HepG2 (cell line): ENCODE results near the gene KIAA1614. TPM values are rescaled to one million over a fixed set of nuclear protein-coding genes. Genes with fewer than 3 reads are reported as not detected.

Experiments used
- BORCS8-MEF2B ChIP-seq: sonication (generic); formaldehyde crosslinking; IDR thresholded peaks from 2 replicates; pipeline ENCODE4 v1.8.0; 2022; ENCODE audit warnings: mild to moderate bottlenecking, missing genetic modification reagents
- GFI1 ChIP-seq: sonication (generic); formaldehyde crosslinking; IDR thresholded peaks from 2 replicates; pipeline ENCODE4 v1.5.0; 2020; ENCODE audit warnings: missing genetic modification reagents, mild to moderate bottlenecking, borderline replicate concordance
- HNF4A ChIP-seq: sonication (generic); formaldehyde crosslinking; IDR thresholded peaks from 2 replicates; pipeline ENCODE4 v1.4.0; 2020; ENCODE audit warnings: missing genetic modification reagents
- HNRNPL ChIP-seq: fragments of 200-400 bp; formaldehyde crosslinking; IDR thresholded peaks from 2 replicates; pipeline ENCODE4 v1.6.1; 2017; ENCODE audit warnings: mild to moderate bottlenecking, low read depth, low read length
- PHF21A ChIP-seq: sonication (generic); formaldehyde crosslinking; IDR thresholded peaks from 2 replicates; pipeline ENCODE4 v1.5.0; 2020; ENCODE audit warnings: mild to moderate bottlenecking, missing genetic modification reagents
- PPARG ChIP-seq: conservative IDR thresholded peaks from 2 replicates; pipeline ENCODE4 v1.6.1; 2016; ENCODE audit warnings: missing biosample characterization, missing genetic modification reagents
- RBM39 ChIP-seq: fragments of 200-400 bp; formaldehyde crosslinking; IDR thresholded peaks from one replicate; pipeline ENCODE4 v1.6.1; 2018; ENCODE audit warnings: antibody characterized with exemption, mild to moderate bottlenecking, low read depth, low read length; ENCODE audit not compliant: poor library complexity, severe bottlenecking
- SALL1 ChIP-seq: sonication (generic); formaldehyde crosslinking; IDR thresholded peaks from 2 replicates; pipeline ENCODE4 v1.8.0; 2022; ENCODE audit warnings: mild to moderate bottlenecking, missing genetic modification reagents
- SP5 ChIP-seq: IDR thresholded peaks from 2 replicates; pipeline ENCODE4 v1.6.1; 2016; ENCODE audit warnings: low read depth, borderline replicate concordance
- SPEN ChIP-seq: sonication (generic); formaldehyde crosslinking; IDR thresholded peaks from 2 replicates; pipeline ENCODE4 v1.5.1; 2020; ENCODE audit warnings: low read depth, mild to moderate bottlenecking, missing genetic modification reagents
- SRSF4 ChIP-seq: fragments of 200-400 bp; formaldehyde crosslinking; IDR thresholded peaks from one replicate; pipeline ENCODE4 v1.6.1; 2018; ENCODE audit warnings: mild to moderate bottlenecking, low read depth, low read length, moderate library complexity; ENCODE audit not compliant: poor library complexity, severe bottlenecking
- TCF12 ChIP-seq, 2 experiments: fragments of 450-650 bp in 1 of 2; sonication (generic) in 1 of 2; formaldehyde crosslinking in 1 of 2; IDR thresholded peaks; 2 replicates each; pipeline versions ENCODE4 v1.6.1 to v1.8.0; 2017 to 2022; ENCODE audit warnings: antibody characterized with exemption in 1 of 2, mild to moderate bottlenecking in 1 of 2, missing genetic modification reagents in 1 of 2, moderate library complexity in 1 of 2
- ZFP41 ChIP-seq: sonication (generic); formaldehyde crosslinking; IDR thresholded peaks from 2 replicates; pipeline ENCODE4 v1.4.0; 2020; ENCODE audit warnings: mild to moderate bottlenecking, missing genetic modification reagents, borderline replicate concordance
- ZNF607 ChIP-seq: sonication (generic); formaldehyde crosslinking; IDR thresholded peaks from 2 replicates; pipeline ENCODE4 v1.5.1; 2020; ENCODE audit warnings: missing genetic modification reagents, mild to moderate bottlenecking, borderline replicate concordance
- polyA plus RNA-seq, 8 experiments: library from polyadenylated mRNA; depleted of rRNA in 3 of 8; stranded (reverse) in 7 of 8; unstranded in 1 of 8; fragments of >200 nt; fragmentation: Illumina TruSeq in 4 of 8; extraction: Trizol in 4 of 8; gene quantifications; 2 replicates each; pipeline versions ENCODE4 v1.2.1 to v1.2.3, GENCODE V29; 2011 to 2016; ENCODE audit warnings: low read depth in 4 of 8, missing spikeins in 1 of 8, mixed read lengths in 1 of 8; ENCODE audit not compliant: insufficient read depth in 1 of 8
- total RNA-seq, 5 experiments: library from RNA; depleted of rRNA; stranded (reverse); fragments of >200 nt; fragmentation: Illumina TruSeq; extraction: Trizol; gene quantifications; 2 replicates each; pipeline ENCODE4 v1.2.3, GENCODE V29; 2016; ENCODE audit warnings: low read depth in 1 of 5
- TF ChIP-seq, protein P1 (sequence below): sonication (generic); formaldehyde crosslinking; IDR thresholded peaks from 2 replicates; pipeline ENCODE4 v1.9.0; 2021; ENCODE audit warnings: mild to moderate bottlenecking, missing genetic modification reagents
- TF ChIP-seq, protein P2 (sequence below): sonication (generic); formaldehyde crosslinking; IDR thresholded peaks from 2 replicates; pipeline ENCODE4 v1.8.0; 2022; ENCODE audit warnings: low read depth, missing genetic modification reagents
- TF ChIP-seq, protein P3 (sequence below): sonication (generic); formaldehyde crosslinking; IDR thresholded peaks from 2 replicates; pipeline ENCODE4 v1.5.1; 2020; ENCODE audit warnings: mild to moderate bottlenecking, missing genetic modification reagents, moderate library complexity

The KIAA1614 gene
- total and polyA plus RNA-seq, 2 of the 13 experiments (the other 11 are each of a cell fraction or from before 2014, with no cell fraction given): 0.15 to 0.77 TPM

DNA sequence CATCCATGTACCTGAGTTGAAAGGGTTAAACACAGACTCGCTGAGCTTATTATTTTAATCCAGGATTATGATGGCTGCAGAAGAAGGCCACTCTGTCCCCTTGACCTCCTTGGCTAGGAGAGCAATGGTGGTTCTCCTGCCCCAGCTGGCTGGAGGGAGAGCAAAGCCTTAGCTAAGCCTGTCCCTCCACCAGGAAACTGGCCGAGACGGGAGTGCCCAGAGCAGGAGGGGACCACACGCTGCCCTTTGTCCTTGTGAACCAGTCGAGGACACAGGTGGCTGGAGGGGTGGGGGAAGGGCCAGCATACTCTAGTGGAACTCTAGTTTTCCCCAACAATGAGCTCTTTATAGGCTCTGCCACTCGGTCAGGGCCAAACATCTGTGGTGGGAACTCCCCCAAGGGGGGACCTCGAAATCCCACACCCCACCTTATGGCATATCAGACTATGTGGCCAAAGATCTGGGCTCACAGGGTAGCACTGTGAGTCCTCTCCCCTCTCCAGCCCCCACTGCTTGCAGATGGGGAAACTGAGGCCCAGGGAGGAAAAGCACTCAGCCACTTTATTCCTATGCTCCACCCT lies 12.9 kb downstream of the KIAA1614 start (continued):
- TF ChIP-seq, protein P1, sequence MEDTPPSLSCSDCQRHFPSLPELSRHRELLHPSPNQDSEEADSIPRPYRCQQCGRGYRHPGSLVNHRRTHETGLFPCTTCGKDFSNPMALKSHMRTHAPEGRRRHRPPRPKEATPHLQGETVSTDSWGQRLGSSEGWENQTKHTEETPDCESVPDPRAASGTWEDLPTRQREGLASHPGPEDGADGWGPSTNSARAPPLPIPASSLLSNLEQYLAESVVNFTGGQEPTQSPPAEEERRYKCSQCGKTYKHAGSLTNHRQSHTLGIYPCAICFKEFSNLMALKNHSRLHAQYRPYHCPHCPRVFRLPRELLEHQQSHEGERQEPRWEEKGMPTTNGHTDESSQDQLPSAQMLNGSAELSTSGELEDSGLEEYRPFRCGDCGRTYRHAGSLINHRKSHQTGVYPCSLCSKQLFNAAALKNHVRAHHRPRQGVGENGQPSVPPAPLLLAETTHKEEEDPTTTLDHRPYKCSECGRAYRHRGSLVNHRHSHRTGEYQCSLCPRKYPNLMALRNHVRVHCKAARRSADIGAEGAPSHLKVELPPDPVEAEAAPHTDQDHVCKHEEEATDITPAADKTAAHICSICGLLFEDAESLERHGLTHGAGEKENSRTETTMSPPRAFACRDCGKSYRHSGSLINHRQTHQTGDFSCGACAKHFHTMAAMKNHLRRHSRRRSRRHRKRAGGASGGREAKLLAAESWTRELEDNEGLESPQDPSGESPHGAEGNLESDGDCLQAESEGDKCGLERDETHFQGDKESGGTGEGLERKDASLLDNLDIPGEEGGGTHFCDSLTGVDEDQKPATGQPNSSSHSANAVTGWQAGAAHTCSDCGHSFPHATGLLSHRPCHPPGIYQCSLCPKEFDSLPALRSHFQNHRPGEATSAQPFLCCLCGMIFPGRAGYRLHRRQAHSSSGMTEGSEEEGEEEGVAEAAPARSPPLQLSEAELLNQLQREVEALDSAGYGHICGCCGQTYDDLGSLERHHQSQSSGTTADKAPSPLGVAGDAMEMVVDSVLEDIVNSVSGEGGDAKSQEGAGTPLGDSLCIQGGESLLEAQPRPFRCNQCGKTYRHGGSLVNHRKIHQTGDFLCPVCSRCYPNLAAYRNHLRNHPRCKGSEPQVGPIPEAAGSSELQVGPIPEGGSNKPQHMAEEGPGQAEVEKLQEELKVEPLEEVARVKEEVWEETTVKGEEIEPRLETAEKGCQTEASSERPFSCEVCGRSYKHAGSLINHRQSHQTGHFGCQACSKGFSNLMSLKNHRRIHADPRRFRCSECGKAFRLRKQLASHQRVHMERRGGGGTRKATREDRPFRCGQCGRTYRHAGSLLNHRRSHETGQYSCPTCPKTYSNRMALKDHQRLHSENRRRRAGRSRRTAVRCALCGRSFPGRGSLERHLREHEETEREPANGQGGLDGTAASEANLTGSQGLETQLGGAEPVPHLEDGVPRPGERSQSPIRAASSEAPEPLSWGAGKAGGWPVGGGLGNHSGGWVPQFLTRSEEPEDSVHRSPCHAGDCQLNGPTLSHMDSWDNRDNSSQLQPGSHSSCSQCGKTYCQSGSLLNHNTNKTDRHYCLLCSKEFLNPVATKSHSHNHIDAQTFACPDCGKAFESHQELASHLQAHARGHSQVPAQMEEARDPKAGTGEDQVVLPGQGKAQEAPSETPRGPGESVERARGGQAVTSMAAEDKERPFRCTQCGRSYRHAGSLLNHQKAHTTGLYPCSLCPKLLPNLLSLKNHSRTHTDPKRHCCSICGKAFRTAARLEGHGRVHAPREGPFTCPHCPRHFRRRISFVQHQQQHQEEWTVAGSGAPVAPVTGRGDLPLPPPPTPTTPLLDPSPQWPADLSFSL (CRISPR knock-in tag): 0 out of 2 replicates have a peak, but pooled peaks have one; percentile 22
- peak; percentile 82 for TF ChIP-seq PHF21A (CRISPR knock-in tag)
- no peak for TF ChIP-seq TCF12 (IDR thresholded peaks at IDR 0.05)
- peak; percentile 62; the same call in 1 of the 2 replicates for TF ChIP-seq TCF12 (CRISPR knock-in tag; IDR thresholded peaks at IDR 0.05)
- no peak for TF ChIP-seq ZFP41 (CRISPR knock-in tag)
- TF ChIP-seq, protein P2, sequence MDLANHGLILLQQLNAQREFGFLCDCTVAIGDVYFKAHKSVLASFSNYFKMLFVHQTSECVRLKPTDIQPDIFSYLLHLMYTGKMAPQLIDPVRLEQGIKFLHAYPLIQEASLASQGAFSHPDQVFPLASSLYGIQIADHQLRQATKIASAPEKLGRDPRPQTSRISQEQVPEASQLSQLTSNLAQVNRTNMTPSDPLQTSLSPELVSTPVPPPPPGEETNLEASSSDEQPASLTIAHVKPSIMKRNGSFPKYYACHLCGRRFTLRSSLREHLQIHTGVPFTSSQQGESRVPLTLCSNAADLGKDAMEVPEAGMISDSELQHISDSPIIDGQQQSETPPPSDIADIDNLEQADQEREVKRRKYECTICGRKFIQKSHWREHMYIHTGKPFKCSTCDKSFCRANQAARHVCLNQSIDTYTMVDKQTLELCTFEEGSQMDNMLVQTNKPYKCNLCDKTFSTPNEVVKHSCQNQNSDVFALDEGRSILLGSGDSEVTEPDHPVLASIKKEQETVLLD (CRISPR knock-in tag): no peak
- no peak for TF ChIP-seq RBM39
- TF ChIP-seq HNRNPL: 0 out of 2 replicates have a peak, but pooled peaks have one; percentile 53
- peak; percentile 89 for TF ChIP-seq HNF4A (CRISPR knock-in tag)
- TF ChIP-seq SP5 (CRISPR knock-in tag): peak; percentile 69
- TF ChIP-seq SPEN (CRISPR knock-in tag): no peak
- TF ChIP-seq, protein P3, sequence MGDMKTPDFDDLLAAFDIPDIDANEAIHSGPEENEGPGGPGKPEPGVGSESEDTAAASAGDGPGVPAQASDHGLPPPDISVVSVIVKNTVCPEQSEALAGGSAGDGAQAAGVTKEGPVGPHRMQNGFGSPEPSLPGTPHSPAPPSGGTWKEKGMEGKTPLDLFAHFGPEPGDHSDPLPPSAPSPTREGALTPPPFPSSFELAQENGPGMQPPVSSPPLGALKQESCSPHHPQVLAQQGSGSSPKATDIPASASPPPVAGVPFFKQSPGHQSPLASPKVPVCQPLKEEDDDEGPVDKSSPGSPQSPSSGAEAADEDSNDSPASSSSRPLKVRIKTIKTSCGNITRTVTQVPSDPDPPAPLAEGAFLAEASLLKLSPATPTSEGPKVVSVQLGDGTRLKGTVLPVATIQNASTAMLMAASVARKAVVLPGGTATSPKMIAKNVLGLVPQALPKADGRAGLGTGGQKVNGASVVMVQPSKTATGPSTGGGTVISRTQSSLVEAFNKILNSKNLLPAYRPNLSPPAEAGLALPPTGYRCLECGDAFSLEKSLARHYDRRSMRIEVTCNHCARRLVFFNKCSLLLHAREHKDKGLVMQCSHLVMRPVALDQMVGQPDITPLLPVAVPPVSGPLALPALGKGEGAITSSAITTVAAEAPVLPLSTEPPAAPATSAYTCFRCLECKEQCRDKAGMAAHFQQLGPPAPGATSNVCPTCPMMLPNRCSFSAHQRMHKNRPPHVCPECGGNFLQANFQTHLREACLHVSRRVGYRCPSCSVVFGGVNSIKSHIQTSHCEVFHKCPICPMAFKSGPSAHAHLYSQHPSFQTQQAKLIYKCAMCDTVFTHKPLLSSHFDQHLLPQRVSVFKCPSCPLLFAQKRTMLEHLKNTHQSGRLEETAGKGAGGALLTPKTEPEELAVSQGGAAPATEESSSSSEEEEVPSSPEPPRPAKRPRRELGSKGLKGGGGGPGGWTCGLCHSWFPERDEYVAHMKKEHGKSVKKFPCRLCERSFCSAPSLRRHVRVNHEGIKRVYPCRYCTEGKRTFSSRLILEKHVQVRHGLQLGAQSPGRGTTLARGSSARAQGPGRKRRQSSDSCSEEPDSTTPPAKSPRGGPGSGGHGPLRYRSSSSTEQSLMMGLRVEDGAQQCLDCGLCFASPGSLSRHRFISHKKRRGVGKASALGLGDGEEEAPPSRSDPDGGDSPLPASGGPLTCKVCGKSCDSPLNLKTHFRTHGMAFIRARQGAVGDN (CRISPR knock-in tag): peak; percentile 85
- TF ChIP-seq BORCS8-MEF2B: peak; percentile 12; the same call in 1 of the 2 replicates
- peak; percentile 53; the same call in 1 of the 2 replicates for TF ChIP-seq GFI1 (CRISPR knock-in tag)
- no peak for TF ChIP-seq ZNF607 (CRISPR knock-in tag)
- TF ChIP-seq SALL1 (CRISPR knock-in tag): peak; percentile 92
- TF ChIP-seq SRSF4: no peak
- TF ChIP-seq PPARG (CRISPR knock-in tag): peak; percentile 91
